Trophoblast cell (in vitro differentiated cells and primary cell): ENCODE results near the gene STXBP3.

Experiments
- DNase-seq, 2 donors: peaks; one replicate each; pipeline ENCODE4 v3.0.0-alpha.2; 2016
- H2AFZ ChIP-seq: 2 replicates; pipeline ENCODE4 v1.6.1; 2013; ENCODE audit warnings: low read length, moderate library complexity, mild to moderate bottlenecking; ENCODE audit not compliant: insufficient read depth, poor library complexity
- H2AK5ac ChIP-seq: 2 replicates; pipeline ENCODE4 v1.6.1; 2013; ENCODE audit warnings: mild to moderate bottlenecking, low read length
- H2BK120ac ChIP-seq: 2 replicates; pipeline ENCODE4 v1.6.1; 2013; ENCODE audit warnings: low read length, mild to moderate bottlenecking, moderate library complexity; ENCODE audit not compliant: insufficient read depth, poor library complexity
- H2BK12ac ChIP-seq: 2 replicates; pipeline ENCODE4 v1.6.1; 2013; ENCODE audit warnings: mild to moderate bottlenecking, low read length, moderate library complexity
- H2BK5ac ChIP-seq: 2 replicates; pipeline ENCODE4 v1.6.1; 2013; ENCODE audit warnings: low read length, low read depth, moderate library complexity, mild to moderate bottlenecking; ENCODE audit not compliant: poor library complexity
- H3K14ac ChIP-seq: 2 replicates; pipeline ENCODE4 v1.6.1; 2013; ENCODE audit warnings: mild to moderate bottlenecking, low read length
- H3K18ac ChIP-seq: 2 replicates; pipeline ENCODE4 v1.6.1; 2013; ENCODE audit warnings: mild to moderate bottlenecking, low read length
- H3K23ac ChIP-seq: 2 replicates; pipeline ENCODE4 v1.6.1; 2013; ENCODE audit warnings: low read length
- H3K27ac ChIP-seq: 2 replicates; pipeline ENCODE4 v1.5.1; 2013; ENCODE audit warnings: low read depth, mild to moderate bottlenecking, inconsistent platforms, low read length, moderate library complexity
- H3K27me3 ChIP-seq: 2 replicates; pipeline ENCODE4 v1.6.1; 2013; ENCODE audit warnings: inconsistent platforms, mild to moderate bottlenecking, low read length, moderate library complexity; ENCODE audit not compliant: insufficient read depth
- H3K36me3 ChIP-seq, 2 experiments: 1 replicate in 1 of 2; 2 replicates in 1 of 2; pipeline ENCODE4 v1.6.1; 2013; ENCODE audit warnings: low read length in 2 of 2, mild to moderate bottlenecking in 2 of 2, moderate library complexity in 1 of 2; ENCODE audit not compliant: insufficient read depth in 2 of 2, control insufficient read depth in 1 of 2
- H3K4ac ChIP-seq: 2 replicates; pipeline ENCODE4 v1.6.1; 2013; ENCODE audit warnings: low read depth, mild to moderate bottlenecking, low read length, moderate library complexity
- H3K4me1 ChIP-seq, 2 experiments: 1 replicate in 1 of 2; 2 replicates in 1 of 2; pipeline ENCODE4 v1.6.1; 2013; ENCODE audit warnings: low read length in 2 of 2, mild to moderate bottlenecking in 2 of 2, moderate library complexity in 1 of 2; ENCODE audit not compliant: insufficient read depth in 2 of 2, control insufficient read depth in 1 of 2
- H3K4me2 ChIP-seq: 2 replicates; pipeline ENCODE4 v1.6.1; 2013; ENCODE audit warnings: inconsistent platforms, mild to moderate bottlenecking, low read length, moderate library complexity
- H3K4me3 ChIP-seq: 2 replicates; pipeline ENCODE4 v1.5.1; 2013; ENCODE audit warnings: mild to moderate bottlenecking, low read depth, low read length, inconsistent platforms
- H3K79me1 ChIP-seq: one replicate; pipeline ENCODE4 v1.6.1; 2013; ENCODE audit warnings: low read length
- H3K79me2 ChIP-seq: 2 replicates; pipeline ENCODE4 v1.6.1; 2013; ENCODE audit warnings: low read length, mild to moderate bottlenecking; ENCODE audit not compliant: control insufficient read depth, insufficient read depth, poor library complexity
- H3K9ac ChIP-seq: 2 replicates; pipeline ENCODE4 v1.6.1; 2013; ENCODE audit warnings: mild to moderate bottlenecking, low read length
- H3K9me3 ChIP-seq: 2 replicates; pipeline ENCODE4 v1.6.1; 2013; ENCODE audit warnings: low read depth, mild to moderate bottlenecking, control low read depth, inconsistent platforms, low read length; ENCODE audit not compliant: insufficient read depth
- H4K12ac ChIP-seq: 2 replicates; pipeline ENCODE4 v1.6.1; 2013; ENCODE audit warnings: low read depth, mild to moderate bottlenecking, low read length, moderate library complexity
- H4K8ac ChIP-seq: 2 replicates; pipeline ENCODE4 v1.6.1; 2013; ENCODE audit warnings: low read depth, mild to moderate bottlenecking, low read length, moderate library complexity
- H4K91ac ChIP-seq: one replicate; pipeline ENCODE4 v1.6.1; 2013; ENCODE audit warnings: low read depth, mild to moderate bottlenecking, low read length, moderate library complexity
- WGBS: extraction: QIAGEN DNeasy Blood & Tissue Kit; methylation state at CpG from one replicate; pipeline ENCODE4 v1.1.7; 2013; ENCODE audit warnings: missing lambda C conversion rate; ENCODE audit not compliant: insufficient read length, insufficient coverage; ENCODE audit errors: extremely low coverage; 5-methylcytosine and 5-hydroxymethylcytosine counted together

The STXBP3 gene

DNA sequence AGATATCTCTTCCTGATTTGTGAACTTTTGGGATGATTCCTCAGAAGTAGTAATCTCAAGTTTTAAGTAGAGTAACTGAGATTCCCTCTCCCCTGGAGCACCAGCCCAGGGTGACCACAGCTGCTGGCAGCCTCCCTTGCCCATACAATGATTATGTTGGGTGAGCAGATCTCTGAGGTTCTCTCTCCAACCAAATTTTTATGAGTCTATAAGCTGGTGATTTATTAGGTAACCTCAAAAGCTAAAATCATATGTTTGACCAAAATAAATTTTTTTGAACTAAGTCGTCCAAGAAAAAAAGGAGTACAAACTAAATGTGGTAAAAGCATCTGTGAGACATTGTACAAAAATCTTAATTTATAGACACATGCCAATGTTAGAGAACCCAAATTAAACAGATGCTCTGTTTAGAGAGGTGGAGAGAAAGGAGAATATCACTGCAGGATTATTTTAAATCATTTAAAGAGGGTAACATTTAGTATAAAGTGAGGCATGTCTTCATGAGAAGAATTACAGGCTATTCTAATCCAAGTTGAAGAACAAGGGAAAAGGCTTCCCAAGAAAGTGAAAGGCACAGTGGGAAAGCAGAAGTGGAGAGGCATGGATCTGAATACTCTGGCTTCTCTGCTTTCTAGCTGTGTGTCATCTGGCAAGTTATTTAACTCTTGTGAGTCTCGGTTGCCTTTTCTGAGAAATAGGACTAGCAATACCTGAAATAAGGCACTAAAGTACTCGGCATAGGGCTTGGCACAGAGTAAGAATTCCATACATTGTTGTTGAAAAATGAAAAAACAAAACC is 107.9 kb downstream of the STXBP3 start:
- Histone ChIP-seq H3K27me3 (no peaks in the 10 kb centered on the region), H3K9ac (no peak overlapping the region), H3K9me3 (no peaks in the 10 kb centered on the region), H3K23ac (no peak overlapping the region), H4K91ac (no peak overlapping the region), H4K8ac (no peak overlapping the region), H3K4me1 (no peaks in the 10 kb centered on the region), H3K27ac (no peak overlapping the region), H2BK12ac (no peak overlapping the region), H3K79me2 (no peaks in the 10 kb centered on the region), H3K4ac (no peak overlapping the region), H2BK5ac (no peak overlapping the region), H3K14ac (no peak overlapping the region), H2BK120ac (no peak overlapping the region), H3K18ac (no peak overlapping the region), H3K36me3 (no peaks in the 10 kb centered on the region), H3K79me1 (no peaks in the 10 kb centered on the region), H3K4me3 (no peak overlapping the region), H3K4me2 (no peak overlapping the region), H2AK5ac (no peak overlapping the region), H2AFZ (no peak overlapping the region), H4K12ac (no peak overlapping the region)
- DNase-seq, result no peak
- no CpG with 5 or more reads among the region's 3 CpGs for WGBS

DNA sequence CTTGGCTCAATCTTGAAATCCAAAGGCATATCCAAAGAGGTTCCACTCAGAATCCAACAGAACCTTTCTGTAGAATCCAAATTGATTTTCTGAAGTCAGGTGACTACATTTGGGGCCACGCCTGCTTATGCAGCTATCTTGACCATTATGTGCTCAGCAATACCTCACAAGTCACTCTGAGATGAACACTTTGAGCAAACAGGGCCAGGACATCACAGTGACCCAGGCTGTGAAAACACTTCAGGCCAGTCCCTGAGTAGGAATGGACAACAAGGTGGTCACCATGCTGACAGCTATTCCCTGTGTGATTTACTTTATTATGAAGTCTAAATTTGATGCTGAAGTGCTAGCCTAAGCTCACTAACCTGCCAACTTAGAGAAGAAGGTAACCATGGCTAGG is 110.5 kb downstream of the STXBP3 start, which contains the start of gene AKNAD1:
AKNAD1 (minus strand) TSS at position 101 of the 400 bp plus-strand sequence. CDS start 4,430 bp downstream, outside the sequence.
- Histone ChIP-seq H3K9me3 (no peaks in the 10 kb centered on the region), H3K4me1 (no peaks in the 10 kb centered on the region), H3K4ac (no peak within 1 kb of the TSS), H3K14ac (no peak within 1 kb of the TSS), H2AK5ac (no peak within 1 kb of the TSS), H2BK12ac (no peak within 1 kb of the TSS), H4K91ac (no peak within 1 kb of the TSS), H3K79me1 (no peaks in the 10 kb centered on the region), H3K4me3 (no peak within 1 kb of the TSS), H3K27me3 (no peaks in the 10 kb centered on the region), H3K23ac (no peak within 1 kb of the TSS), H2BK120ac (no peak within 1 kb of the TSS), H2BK5ac (no peak within 1 kb of the TSS), H3K27ac (no peak within 1 kb of the TSS), H3K36me3 (no peaks in the 10 kb centered on the region), H4K12ac (no peak within 1 kb of the TSS), H3K79me2 (no peaks in the 10 kb centered on the region), H3K18ac (no peak within 1 kb of the TSS), H3K4me2 (no peak within 1 kb of the TSS), H3K9ac (peak within 1 kb of the TSS; percentile 18), H2AFZ (no peak within 1 kb of the TSS), H4K8ac (no peak within 1 kb of the TSS)
- no CpG with 5 or more reads among the region's 1 CpG for WGBS
- no peak for DNase-seq

DNA sequence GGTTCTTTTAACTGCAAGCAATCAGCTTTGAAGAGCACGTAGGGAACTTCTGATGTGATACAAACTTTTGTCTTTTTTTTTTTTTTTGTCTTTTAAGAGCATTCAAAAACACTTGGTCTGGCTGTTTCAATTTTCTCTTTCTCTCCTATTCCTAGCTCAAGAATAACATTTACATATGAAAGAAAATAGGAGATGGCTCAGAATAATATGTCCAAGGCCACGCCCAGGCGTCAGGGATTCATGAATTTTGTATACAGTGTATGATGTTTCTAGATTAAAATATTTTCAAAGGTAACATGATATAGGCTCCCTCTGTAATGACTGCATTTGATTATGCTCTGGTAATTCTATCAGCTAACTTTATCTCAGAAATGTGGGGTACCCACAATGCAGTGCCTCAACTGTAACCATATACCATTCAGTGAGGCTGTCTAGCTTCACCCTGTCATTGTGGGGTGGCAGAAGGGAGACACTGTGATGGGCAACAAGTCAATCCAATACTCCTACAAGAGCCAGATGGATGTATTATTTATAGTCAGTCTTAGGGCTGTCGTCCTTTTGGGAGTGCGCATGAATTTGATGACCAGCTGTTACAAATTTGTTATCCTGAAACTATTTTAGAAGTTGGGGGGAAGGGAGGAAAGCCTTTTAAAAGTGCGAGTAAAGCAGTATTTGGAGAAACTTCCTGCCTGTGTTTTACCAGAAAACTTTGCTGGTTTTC is 111.9 kb downstream of the STXBP3 start:
- Histone ChIP-seq H4K12ac (no peak overlapping the region), H3K14ac (no peak overlapping the region), H3K36me3 (no peaks in the 10 kb centered on the region), H3K9me3 (no peaks in the 10 kb centered on the region), H2BK120ac (no peak overlapping the region), H3K79me2 (no peaks in the 10 kb centered on the region), H3K4me3 (no peak overlapping the region), H2AFZ (no peak overlapping the region), H3K79me1 (no peaks in the 10 kb centered on the region), H3K4me1 (no peaks in the 10 kb centered on the region), H3K4me2 (no peak overlapping the region), H3K23ac (no peak overlapping the region), H3K9ac (no peak overlapping the region), H2BK12ac (no peak overlapping the region), H3K27me3 (no peaks in the 10 kb centered on the region), H2BK5ac (no peak overlapping the region), H3K18ac (no peak overlapping the region), H3K27ac (no peak overlapping the region), H2AK5ac (no peak overlapping the region), H4K91ac (no peak overlapping the region), H4K8ac (no peak overlapping the region), H3K4ac (no peak overlapping the region)
- DNase-seq, result no peak
- WGBS, result no CpG with 5 or more reads among the region's 6 CpGs
